ENCODE measurements around the gene RIN1.
"Not testable (repeated sequence)": the region's sequence is repeated elsewhere in the genome, so short reads cannot be mapped to it uniquely, and the experiment has no call there.

GRCh38 chr11:66350560-66351235 is 14.5 kb upstream of the RIN1 start:
- TF ChIP-seq, protein P1, sequence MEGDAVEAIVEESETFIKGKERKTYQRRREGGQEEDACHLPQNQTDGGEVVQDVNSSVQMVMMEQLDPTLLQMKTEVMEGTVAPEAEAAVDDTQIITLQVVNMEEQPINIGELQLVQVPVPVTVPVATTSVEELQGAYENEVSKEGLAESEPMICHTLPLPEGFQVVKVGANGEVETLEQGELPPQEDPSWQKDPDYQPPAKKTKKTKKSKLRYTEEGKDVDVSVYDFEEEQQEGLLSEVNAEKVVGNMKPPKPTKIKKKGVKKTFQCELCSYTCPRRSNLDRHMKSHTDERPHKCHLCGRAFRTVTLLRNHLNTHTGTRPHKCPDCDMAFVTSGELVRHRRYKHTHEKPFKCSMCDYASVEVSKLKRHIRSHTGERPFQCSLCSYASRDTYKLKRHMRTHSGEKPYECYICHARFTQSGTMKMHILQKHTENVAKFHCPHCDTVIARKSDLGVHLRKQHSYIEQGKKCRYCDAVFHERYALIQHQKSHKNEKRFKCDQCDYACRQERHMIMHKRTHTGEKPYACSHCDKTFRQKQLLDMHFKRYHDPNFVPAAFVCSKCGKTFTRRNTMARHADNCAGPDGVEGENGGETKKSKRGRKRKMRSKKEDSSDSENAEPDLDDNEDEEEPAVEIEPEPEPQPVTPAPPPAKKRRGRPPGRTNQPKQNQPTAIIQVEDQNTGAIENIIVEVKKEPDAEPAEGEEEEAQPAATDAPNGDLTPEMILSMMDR (IDR thresholded peaks at IDR 0.05), result not testable (repeated sequence)
- TF ChIP-seq POLR2A (IDR thresholded peaks at IDR 0.05), result not testable (repeated sequence)

Data from transverse colon (tissue), 3 donors.